Measurements from ENCODE around the gene C4orf33.

GRCh38 chr4:129098531-129099001 is 2.6 kb downstream of the C4orf33 start:
- TF ChIP-seq CTCF (IDR thresholded peaks at IDR 0.05) (no peak), POLR2A (IDR thresholded peaks at IDR 0.05) (no peak)

Measured in thyroid gland (tissue), 4 donors.